Activated CD8-positive, alpha-beta memory T cell treated with anti-CD3 and anti-CD28 coated beads for 48 hours (primary cell): ENCODE measurements around the gene ZNF519.

Source experiments
- DNase-seq, 3 experiments: peaks; one replicate each; pipeline ENCODE4 v3.0.0-alpha.2; 2020; ENCODE audit warnings: low read depth in 2 of 3, low spot score in 2 of 3

The ZNF519 gene

GRCh38 chr18:14100503-14101286 lies 31.5 kb downstream of the ZNF519 start:
- DNase-seq: no peak

- no peak for DNase-seq
Measured at GRCh38 chr18:14098428-14098827, 33.8 kb downstream of the ZNF519 start.

- no peak for DNase-seq
Measured at GRCh38 chr18:14097761-14098160, 34.5 kb downstream of the ZNF519 start.

GRCh38 chr18:14093307-14093915 lies 38.8 kb downstream of the ZNF519 start:
- no peak for DNase-seq

- no peak for DNase-seq
Measured at GRCh38 chr18:14092625-14093306, 39.5 kb downstream of the ZNF519 start.

- DNase-seq: no peak
Measured at GRCh38 chr18:14089781-14090180, 42.5 kb downstream of the ZNF519 start.

- no peak for DNase-seq
Measured at GRCh38 chr18:14089191-14089590, 43.0 kb downstream of the ZNF519 start.

GRCh38 chr18:14086458-14087231 lies 45.6 kb downstream of the ZNF519 start:
- no peak for DNase-seq

DNA sequence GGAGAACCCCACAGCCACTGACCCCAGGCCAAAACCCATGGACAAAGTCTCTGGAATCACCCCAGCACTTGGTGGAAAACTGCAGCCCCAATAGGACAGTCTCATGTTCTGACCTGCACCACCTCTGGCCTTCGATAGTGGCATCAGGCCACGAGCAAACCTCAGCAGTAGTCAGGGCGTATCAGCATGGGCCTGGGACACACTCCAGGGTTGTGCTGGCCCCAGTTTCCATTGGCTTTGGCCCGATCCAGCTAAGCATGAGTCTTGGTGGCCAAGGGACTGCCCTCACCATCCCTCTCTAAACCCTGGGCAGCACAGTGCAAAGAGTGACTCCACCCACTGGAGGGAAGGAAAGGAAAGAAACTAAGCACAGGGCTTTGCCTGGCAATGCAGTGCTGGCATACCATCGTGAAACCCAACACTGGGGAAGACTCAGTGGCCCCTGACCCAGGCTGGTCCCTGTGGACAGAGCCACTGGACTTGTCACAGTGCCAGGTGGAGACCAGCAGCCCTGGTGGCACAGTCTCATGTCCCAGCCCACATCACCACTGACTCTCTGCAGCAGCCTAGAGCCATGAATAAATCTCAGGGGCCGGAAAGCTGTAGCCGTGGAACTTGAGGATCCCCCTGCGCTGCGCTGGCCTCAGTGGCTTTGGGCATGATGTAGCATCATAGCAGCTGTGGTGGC lies 46.3 kb downstream of the ZNF519 start:
- no peak for DNase-seq

DNA sequence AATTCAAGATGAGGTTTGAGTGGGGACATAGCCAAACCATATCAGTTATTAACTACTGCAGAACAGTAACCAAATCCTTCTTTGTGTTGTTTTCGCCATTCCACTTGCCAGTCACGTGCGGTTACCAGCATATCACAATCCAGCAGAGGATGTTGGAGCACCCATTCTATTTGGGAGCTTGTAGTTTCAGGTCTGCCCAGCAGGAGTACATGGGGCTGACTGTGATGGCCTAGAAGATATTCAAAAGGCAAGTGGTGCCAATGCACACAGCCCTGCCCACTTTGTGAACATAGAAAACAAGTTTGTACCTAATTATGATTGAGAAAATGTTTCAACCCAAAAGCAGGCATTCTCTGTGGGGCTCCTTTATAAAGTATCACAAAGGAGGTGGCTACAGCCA lies 57.0 kb downstream of the ZNF519 start:
- no peak for DNase-seq

GRCh38 chr18:14074187-14074586 lies 58.0 kb downstream of the ZNF519 start:
- no peak for DNase-seq

- no peak for DNase-seq
Measured at GRCh38 chr18:14053661-14054060, 78.6 kb downstream of the ZNF519 start.
